GM12891 (cell line): ENCODE results near the gene SAMD4B.

Source experiments
- PAX5 ChIP-seq: IDR thresholded peaks from 2 replicates; pipeline ENCODE4 v1.6.1; 2011; ENCODE audit warnings: low read length, moderate library complexity, mild to moderate bottlenecking; ENCODE audit not compliant: insufficient read depth, severe bottlenecking
- POLR2A ChIP-seq: IDR thresholded peaks from 2 replicates; pipeline ENCODE4 v1.6.1; 2011; ENCODE audit warnings: low read depth, low read length, control low read depth
- POLR2AphosphoS5 ChIP-seq: IDR thresholded peaks from 2 replicates; pipeline ENCODE4 v1.6.1; 2011; ENCODE audit warnings: low read depth, low read length, control low read depth
- SPI1 ChIP-seq: IDR thresholded peaks from 2 replicates; pipeline ENCODE4 v1.6.1; 2011; ENCODE audit warnings: low read depth, low read length, control low read depth
- TAF1 ChIP-seq: IDR thresholded peaks from 2 replicates; pipeline ENCODE4 v1.6.1; 2011; ENCODE audit warnings: low read depth, low read length, control low read depth

GRCh38 chr19:39362682-39363657, 20.7 kb downstream of the SAMD4B start:
- no peak for TF ChIP-seq POLR2A
- TF ChIP-seq POLR2AphosphoS5 = no peak
- no peak for TF ChIP-seq TAF1
- TF ChIP-seq SPI1 = no peak
- TF ChIP-seq PAX5 = no peak
